Breast epithelium (tissue), 3 donors: ENCODE data around the gene ARHGAP26.

Experiments
- CTCF ChIP-seq, 3 donors: fragments of 450-650 bp; IDR thresholded peaks; one replicate each; pipeline ENCODE4 v1.5.1; 2016 to 2017; ENCODE audit warnings: antibody characterized with exemption in 3 of 3, mild to moderate bottlenecking in 3 of 3, moderate library complexity in 3 of 3
- POLR2AphosphoS5 ChIP-seq, 3 donors: sonication (generic); formaldehyde crosslinking; IDR thresholded peaks; one replicate each; pipeline ENCODE4 v1.6.1; 2017; ENCODE audit warnings: antibody characterized with exemption in 3 of 3

- no peak for TF ChIP-seq CTCF (IDR thresholded peaks at IDR 0.05)
- no peak for TF ChIP-seq POLR2AphosphoS5 (IDR thresholded peaks at IDR 0.05)
Observed at GRCh38 chr5:142959683-142960657, 189.8 kb downstream of the ARHGAP26 start.
